GM10847 (cell line): ENCODE measurements around the gene GBX2.

Experiments used
- POLR2A ChIP-seq: IDR thresholded peaks from 2 replicates; pipeline ENCODE4 v1.6.1; 2011; ENCODE audit not compliant: insufficient read length; ENCODE audit errors: extremely low read depth

The GBX2 gene

GRCh38 chr2:236123716-236124115, 44.5 kb downstream of the GBX2 start:
- TF ChIP-seq POLR2A, result no peak

- TF ChIP-seq POLR2A, result no peak
Measured at GRCh38 chr2:236122236-236122635, 46.0 kb downstream of the GBX2 start.

- TF ChIP-seq POLR2A, result no peak
Measured at GRCh38 chr2:236121546-236121945, 46.6 kb downstream of the GBX2 start.

- TF ChIP-seq POLR2A, result no peak
Measured at GRCh38 chr2:236120829-236121228, 47.4 kb downstream of the GBX2 start.

- TF ChIP-seq POLR2A, result no peak
Measured at GRCh38 chr2:236120141-236120601, 48.0 kb downstream of the GBX2 start.

GRCh38 chr2:236119476-236119875, 48.7 kb downstream of the GBX2 start:
- no peak for TF ChIP-seq POLR2A

- no peak for TF ChIP-seq POLR2A
Measured at GRCh38 chr2:236119003-236119402, 49.2 kb downstream of the GBX2 start.

GRCh38 chr2:236117861-236118269, 50.3 kb downstream of the GBX2 start:
- no peak for TF ChIP-seq POLR2A

- TF ChIP-seq POLR2A, result no peak
Measured at GRCh38 chr2:236117401-236117800, 50.8 kb downstream of the GBX2 start.
